ENCODE results near the gene CCDC126.
"Not testable (repeated sequence)": the region's sequence is repeated elsewhere in the genome, so short reads cannot be mapped to it uniquely, and the experiment has no call there.

The CCDC126 gene, protein sequence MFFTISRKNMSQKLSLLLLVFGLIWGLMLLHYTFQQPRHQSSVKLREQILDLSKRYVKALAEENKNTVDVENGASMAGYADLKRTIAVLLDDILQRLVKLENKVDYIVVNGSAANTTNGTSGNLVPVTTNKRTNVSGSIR

DNA sequence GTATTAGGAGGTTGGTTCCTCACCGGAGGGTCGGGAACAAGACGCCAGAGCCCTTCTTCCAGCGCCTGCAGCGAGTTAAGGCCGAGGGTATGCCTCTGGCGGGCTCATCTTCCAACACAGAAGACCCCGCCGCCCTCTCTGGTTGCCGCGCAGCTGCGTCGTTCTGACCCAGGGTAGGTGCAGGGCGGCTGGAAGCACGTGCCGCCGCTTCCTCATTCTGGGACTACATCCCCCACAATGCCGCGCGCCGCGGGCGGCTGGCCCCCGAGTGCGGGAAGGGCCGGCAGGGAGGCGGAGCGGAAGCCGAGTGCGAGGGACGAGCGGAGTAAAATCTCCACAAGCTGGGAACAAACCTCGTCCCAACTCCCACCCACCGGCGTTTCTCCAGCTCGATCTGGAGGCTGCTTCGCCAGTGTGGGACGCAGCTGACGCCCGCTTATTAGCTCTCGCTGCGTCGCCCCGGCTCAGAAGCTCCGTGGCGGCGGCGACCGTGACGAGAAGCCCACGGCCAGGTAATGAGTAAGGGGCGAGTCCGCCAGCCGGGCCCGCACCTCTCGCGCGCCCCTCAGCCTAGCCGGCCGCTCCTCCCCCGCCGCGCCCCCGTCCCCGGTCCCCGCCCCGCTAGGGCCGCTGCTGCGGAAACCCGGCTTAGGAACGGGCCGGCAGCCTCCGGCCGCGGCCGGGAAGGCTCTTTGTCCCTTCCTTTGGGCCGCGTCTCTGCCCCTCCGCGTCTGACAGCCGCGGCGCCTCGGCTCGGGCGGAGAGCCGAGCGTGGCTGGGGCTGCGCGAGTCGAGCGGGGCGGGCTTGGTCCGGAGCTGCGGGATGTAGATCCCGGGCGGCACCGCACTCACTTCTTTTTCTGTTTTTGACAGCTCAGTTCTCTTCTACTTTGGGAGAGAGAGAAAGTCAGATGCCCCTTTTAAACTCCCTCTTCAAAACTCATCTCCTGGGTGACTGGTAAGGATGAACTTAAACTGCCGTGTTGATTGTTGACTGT is at the start of gene CCDC126:
Gene CCDC126 (plus strand): TSS at position 289 of the 998 bp plus-strand sequence. CDS start 13,934 bp downstream, outside the sequence.
- Mint-ChIP-seq H3K27me3 (no peaks in the 10 kb centered on the region), H3K36me3 (ENCODE audit: low read depth) (peaks cover 8% of the 10 kb centered on the region), H3K4me3 (peak within 1 kb of the TSS; percentile 80), H3K4me1 (ENCODE audit: low read depth) (peaks cover 66% of the 10 kb centered on the region), H3K27ac (peak within 1 kb of the TSS; percentile 85), H3K9me3 (peaks cover 7% of the 10 kb centered on the region)
- DNase-seq, result peak; percentile 90

DNA sequence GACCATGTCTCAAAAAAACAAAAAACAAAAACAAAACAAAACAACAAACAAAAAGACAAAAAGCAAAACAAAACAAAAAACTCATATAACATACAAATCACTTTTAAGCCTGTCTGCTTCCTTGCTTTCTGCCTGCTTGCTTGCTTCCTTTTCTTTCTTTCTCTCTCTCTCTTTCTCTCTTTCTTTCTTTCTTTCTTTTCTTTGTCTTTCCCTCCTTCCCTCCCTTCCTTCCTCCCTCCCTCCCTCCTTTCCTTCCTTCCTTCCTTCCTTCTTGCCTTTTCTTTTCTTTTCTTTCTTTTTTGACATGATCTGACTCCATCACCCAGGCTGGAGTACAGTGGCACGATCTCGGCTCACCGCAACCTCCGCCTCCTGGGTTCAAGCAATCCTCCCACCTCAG is 49.5 kb upstream of the CCDC126 start:
- Mint-ChIP-seq H3K9me3 (no peaks in the 10 kb centered on the region), H3K36me3 (ENCODE audit: low read depth) (no peaks in the 10 kb centered on the region), H3K4me1 (ENCODE audit: low read depth) (peaks cover 9% of the 10 kb centered on the region), H3K27me3 (no peaks in the 10 kb centered on the region), H3K27ac (no peak overlapping the region), H3K4me3 (no peak overlapping the region)
- no peak for DNase-seq

DNA sequence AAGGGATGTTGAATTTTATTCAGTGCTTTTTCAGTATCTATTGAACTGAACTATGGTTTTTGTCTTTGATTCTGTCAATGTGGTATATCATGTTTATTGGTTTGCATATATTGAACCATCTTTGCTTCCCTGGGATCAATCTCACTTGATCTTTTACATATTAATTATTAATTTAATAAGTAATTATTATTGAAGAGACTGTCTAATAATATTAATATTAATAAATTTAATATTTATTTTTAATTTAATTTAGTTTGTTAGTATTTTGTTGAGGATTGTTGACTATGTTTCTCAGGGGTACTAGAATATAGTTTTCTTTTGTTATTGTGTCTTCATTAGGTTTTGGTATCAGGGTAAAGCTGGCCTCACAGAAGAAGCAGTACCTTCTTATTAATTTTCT is 38.9 kb upstream of the CCDC126 start:
- no peak overlapping the region for H3K4me3 Mint-ChIP-seq
- no peaks in the 10 kb centered on the region for H3K9me3 Mint-ChIP-seq
- H3K27ac Mint-ChIP-seq, result no peak overlapping the region
- no peaks in the 10 kb centered on the region for H3K36me3 Mint-ChIP-seq (ENCODE audit: low read depth)
- peaks cover 2% of the 10 kb centered on the region for H3K27me3 Mint-ChIP-seq
- no peaks in the 10 kb centered on the region for H3K4me1 Mint-ChIP-seq (ENCODE audit: low read depth)
- no peak for DNase-seq

DNA sequence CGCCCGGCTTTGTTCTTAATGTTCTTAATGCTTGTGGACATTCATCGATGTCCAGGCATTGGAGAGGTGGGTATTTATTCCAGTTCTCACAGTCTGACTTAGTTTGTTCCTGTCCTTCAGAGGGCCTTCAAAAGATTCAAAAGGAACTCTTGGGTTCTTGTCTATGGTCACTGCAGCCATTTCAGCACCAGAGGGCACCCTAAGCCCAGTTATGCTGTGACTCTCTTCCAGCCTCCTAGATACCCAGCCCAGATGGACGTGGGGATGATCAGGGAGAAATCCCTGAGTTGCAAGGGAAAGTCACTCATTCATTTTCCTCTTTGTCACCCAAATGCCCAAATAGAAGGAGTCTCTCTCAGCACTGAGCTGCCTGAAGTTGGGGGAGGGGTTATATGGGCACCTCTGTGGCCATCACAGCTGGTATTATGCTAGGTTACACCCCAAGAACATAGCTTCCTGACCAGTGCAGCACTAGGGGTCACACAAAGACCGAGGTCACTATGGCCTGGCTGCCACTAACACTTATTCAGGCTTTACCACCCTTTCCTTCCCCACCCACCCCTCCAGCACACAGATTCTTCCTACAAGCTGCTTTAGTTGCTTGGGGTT is 26.5 kb upstream of the CCDC126 start:
- Mint-ChIP-seq H3K36me3 (ENCODE audit: low read depth) (no peaks in the 10 kb centered on the region), H3K9me3 (no peaks in the 10 kb centered on the region), H3K4me1 (ENCODE audit: low read depth) (peaks cover 3% of the 10 kb centered on the region), H3K27me3 (peaks cover 18% of the 10 kb centered on the region), H3K4me3 (no peak overlapping the region), H3K27ac (no peak overlapping the region)
- peak; percentile 79 for DNase-seq

DNA sequence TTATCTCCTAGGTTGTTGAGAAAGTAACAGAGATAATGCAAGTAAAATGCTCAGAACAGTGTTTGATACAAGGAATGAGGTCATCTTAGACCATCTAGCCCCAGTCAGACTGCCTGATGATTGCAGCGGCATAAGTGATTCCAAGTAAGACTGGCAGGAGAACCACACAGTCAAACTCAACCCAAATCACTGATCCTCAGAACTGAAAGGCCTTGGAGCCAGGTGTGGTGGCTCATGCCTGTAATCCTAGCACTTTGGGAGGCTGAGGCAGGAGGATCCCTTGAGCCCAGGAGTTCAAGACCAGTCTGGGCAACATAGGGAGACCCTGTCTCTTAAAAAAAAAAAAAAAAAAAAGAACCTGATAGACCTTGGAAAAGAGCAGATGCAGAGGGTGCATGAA is 15.2 kb upstream of the CCDC126 start:
- not testable (repeated sequence) for H3K27ac Mint-ChIP-seq; H3K36me3 Mint-ChIP-seq (ENCODE audit: low read depth); H3K27me3 Mint-ChIP-seq; H3K9me3 Mint-ChIP-seq; H3K4me3 Mint-ChIP-seq; H3K4me1 Mint-ChIP-seq (ENCODE audit: low read depth); DNase-seq

DNA sequence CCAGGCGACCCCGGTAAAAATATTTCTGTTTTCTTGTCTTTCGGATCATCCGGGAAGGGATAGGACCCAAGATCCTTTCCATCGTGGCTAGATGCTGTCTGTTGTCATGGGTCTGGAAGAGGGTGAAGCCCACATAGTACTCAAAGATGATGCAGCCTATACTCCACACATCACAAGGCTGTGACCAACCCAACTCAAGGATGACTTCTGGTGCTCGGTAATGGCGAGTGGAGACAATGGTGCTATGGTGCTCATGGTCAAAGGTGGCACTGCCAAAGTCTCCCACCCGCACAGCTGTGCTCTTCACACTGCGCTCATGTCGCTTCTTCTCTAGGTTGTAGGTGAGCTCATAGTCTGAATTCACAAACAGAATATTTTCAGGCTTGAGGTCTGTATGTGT is 11.9 kb upstream of the CCDC126 start:
- H3K27ac Mint-ChIP-seq, DNase-seq: not testable (repeated sequence)

DNA sequence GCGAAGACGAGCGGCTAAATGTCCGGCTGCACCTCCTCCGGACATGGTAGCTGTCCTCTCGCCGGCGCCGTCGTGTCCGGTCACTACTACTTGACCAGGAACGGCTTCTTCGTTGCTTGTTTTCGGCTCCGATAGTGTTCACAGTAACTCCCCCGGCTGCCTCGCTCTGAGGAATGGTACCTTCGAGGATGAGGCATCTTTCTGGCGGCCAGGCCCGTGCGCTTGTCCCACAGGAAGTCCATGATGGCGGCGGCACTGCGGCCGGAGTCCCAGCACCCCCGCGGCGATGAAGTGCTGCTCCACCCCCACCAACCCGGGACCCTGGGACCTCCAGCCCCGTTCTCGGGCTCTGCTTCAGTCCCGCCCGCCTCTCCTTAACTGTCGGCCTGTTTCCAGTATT is 11.0 kb upstream of the CCDC126 start:
- H3K4me3 Mint-ChIP-seq, result no peak overlapping the region
- H3K36me3 Mint-ChIP-seq (ENCODE audit: low read depth), result no peaks in the 10 kb centered on the region
- H3K27me3 Mint-ChIP-seq, result no peaks in the 10 kb centered on the region
- H3K27ac Mint-ChIP-seq, result no peak overlapping the region
- H3K4me1 Mint-ChIP-seq (ENCODE audit: low read depth), result no peaks in the 10 kb centered on the region
- DNase-seq, result no peak
- H3K9me3 Mint-ChIP-seq, result no peaks in the 10 kb centered on the region

More for the DNA sequence above, 11.9 kb upstream of the CCDC126 start:
- not testable (repeated sequence) for H3K4me3 Mint-ChIP-seq; H3K4me1 Mint-ChIP-seq (ENCODE audit: low read depth); H3K27me3 Mint-ChIP-seq; H3K9me3 Mint-ChIP-seq; H3K36me3 Mint-ChIP-seq (ENCODE audit: low read depth)

DNA sequence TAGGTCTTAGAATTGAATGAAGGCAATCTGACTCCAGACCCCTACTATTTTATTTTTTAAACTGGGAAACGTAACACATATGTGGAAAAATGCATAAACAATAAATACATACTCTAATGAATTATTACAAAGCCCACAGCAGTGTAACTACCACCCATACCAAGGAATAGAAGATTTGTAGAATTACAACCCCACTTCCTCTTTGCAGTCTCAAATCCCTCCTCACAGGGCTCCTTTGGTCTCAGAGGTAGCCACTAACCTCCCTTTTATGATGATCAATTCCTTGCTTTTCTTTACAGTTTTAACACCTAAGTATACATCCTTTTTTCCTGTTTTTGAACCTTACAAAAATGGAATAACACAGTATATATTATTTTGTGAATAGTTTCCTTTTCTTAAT is 6.7 kb upstream of the CCDC126 start:
- Mint-ChIP-seq H3K4me3 (no peak overlapping the region), H3K4me1 (ENCODE audit: low read depth) (peaks cover 27% of the 10 kb centered on the region), H3K9me3 (peaks cover 1% of the 10 kb centered on the region), H3K27me3 (no peaks in the 10 kb centered on the region), H3K36me3 (ENCODE audit: low read depth) (no peaks in the 10 kb centered on the region), H3K27ac (no peak overlapping the region)
- no peak for DNase-seq

DNA sequence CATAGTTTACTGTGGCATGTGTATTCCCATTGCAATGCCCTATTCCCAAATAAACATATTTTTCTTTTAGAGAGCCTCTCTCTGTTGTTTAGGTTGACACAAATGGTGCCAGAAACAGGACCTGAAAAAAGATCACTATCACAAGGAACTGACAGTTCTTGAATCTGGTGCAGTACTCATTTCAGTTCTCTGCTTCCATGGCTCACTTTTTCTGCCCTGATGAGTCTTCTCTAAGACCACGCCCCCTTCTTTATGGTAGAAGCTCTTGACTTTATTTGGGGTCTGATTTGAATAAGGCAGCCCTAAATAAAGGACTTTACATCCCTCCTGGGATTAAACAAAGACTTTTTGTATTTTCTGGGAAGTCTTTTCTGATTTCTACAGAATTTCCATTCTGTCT is 3.5 kb upstream of the CCDC126 start:
- Mint-ChIP-seq H3K27me3 (no peaks in the 10 kb centered on the region), H3K36me3 (ENCODE audit: low read depth) (peaks cover 3% of the 10 kb centered on the region), H3K9me3 (peaks cover 7% of the 10 kb centered on the region), H3K4me3 (peak overlapping the region; percentile 10), H3K27ac (peak overlapping the region; percentile 85), H3K4me1 (ENCODE audit: low read depth) (peaks cover 47% of the 10 kb centered on the region)
- no peak for DNase-seq

DNA sequence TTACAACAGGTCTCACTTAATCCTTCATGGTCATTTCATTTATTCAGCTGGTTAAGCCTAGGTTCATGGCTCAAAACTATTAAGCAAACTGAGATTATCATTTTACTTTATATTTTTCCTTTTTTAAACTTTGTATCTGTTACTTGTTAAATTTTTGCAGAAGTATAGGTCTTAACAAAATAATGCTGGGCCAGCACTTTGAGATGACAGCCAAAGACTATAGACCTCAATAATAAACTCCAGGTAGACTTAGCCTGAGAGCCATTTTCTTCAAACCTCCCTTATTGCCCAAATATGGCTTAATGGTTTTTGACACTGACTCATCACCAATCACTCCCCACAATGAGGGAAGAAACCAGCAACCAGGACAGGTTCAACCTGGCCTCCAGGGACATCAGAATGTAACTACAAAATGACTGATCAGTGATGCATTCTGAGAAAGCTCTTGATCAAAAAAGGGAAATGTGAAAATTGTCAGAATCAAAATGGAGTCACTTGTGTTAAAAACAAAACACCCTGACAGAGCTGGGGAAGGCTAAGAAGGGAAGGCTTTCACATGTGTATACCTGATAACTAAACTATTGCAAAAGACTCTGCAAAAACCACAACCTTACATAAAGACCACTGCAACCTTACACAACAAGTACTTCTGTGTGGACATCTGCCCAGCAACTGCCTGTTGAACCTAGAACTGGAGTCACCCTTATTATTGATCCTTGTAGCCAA is 2.1 kb upstream of the CCDC126 start:
- H3K4me3 Mint-ChIP-seq, result peak overlapping the region; percentile 24
- peak overlapping the region; percentile 85 for H3K27ac Mint-ChIP-seq
- no peak for DNase-seq
- peaks cover 55% of the 10 kb centered on the region for H3K4me1 Mint-ChIP-seq (ENCODE audit: low read depth)
- peaks cover 3% of the 10 kb centered on the region for H3K36me3 Mint-ChIP-seq (ENCODE audit: low read depth)
- H3K27me3 Mint-ChIP-seq, result no peaks in the 10 kb centered on the region
- H3K9me3 Mint-ChIP-seq, result peaks cover 7% of the 10 kb centered on the region

DNA sequence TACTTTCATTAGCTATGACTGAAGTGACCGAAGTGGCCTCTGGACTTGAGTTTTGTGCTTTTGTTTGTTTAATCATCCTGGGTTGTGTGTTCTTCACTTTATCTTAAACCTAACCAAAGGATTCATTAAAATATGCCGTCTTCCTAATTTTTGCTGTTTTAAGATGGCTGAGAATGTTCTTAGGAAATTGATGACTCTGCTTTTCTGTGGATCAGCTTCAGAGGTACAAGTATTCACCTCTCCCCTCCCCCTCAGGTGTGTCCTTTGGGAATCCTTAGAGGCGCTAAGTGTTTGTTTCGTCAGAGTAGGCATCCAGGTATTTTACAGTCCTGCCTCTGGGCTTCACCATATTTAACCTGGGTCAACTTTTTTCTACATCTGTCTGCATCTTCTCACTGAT is 1.1 kb downstream of the CCDC126 start:
- Mint-ChIP-seq H3K4me1 (ENCODE audit: low read depth) (peaks cover 68% of the 10 kb centered on the region), H3K27me3 (no peaks in the 10 kb centered on the region), H3K36me3 (ENCODE audit: low read depth) (peaks cover 13% of the 10 kb centered on the region)

DNA sequence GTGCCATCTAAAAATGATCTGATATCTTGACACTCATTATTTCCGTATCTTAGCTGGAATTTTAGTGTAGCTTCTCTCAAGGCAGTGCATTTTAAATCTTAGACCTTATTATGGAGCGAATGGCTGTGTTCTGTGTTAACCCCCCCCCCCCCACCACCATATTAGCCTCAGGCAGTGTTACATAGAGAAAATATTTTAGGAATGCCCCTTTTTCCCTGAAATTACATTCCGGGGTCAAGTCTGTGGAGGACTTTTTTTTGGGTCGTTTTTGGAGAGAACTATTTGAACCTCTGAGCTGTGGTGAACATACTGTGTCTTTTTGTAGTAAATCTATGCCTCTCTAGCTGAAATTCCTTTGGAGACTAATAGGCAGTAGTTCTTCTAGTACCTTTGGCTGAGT is 3.1 kb downstream of the CCDC126 start:
- peaks cover 19% of the 10 kb centered on the region for H3K36me3 Mint-ChIP-seq (ENCODE audit: low read depth)
- no peak overlapping the region for H3K27ac Mint-ChIP-seq
- H3K4me1 Mint-ChIP-seq (ENCODE audit: low read depth), result peaks cover 54% of the 10 kb centered on the region
- no peaks in the 10 kb centered on the region for H3K27me3 Mint-ChIP-seq
- peaks cover 6% of the 10 kb centered on the region for H3K9me3 Mint-ChIP-seq
- no peak overlapping the region for H3K4me3 Mint-ChIP-seq
- DNase-seq, result no peak

More for the DNA sequence above, 1.1 kb downstream of the CCDC126 start:
- Mint-ChIP-seq H3K9me3 (peaks cover 7% of the 10 kb centered on the region), H3K4me3 (peak overlapping the region; percentile 80), H3K27ac (peak overlapping the region; percentile 77)
- no peak for DNase-seq

DNA sequence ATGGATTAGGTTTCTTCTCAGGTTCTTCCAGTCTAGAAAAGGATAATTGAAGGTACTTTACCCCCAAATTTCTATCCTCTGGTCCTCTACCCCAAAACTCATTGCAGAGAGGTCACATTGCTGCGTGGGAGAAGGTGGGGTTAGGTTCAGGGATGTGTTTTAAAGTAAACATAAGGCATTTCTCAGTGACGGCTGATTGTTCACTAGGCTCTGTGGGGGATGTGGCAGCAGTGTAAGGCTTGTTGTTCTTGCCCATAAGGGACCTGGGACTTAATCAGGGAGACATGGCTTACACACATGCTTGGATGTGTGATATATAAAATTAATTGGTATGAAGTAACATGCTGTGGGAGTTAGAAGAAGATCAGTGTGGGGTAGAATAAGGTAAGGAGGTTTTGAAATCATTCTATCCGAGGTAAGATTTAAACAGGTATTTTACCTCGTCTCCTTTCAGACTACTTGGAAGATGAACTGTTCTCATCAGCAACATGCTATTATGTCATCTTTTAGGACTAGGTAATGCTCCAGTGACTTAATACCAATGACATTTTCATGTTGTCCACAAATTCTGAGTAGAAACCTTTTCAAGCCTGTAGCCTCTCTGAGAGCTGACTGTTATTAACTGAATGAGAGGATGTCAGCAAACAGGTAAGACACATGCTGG is 6.6 kb downstream of the CCDC126 start:
- no peak for DNase-seq
- no peak overlapping the region for H3K4me3 Mint-ChIP-seq
- H3K9me3 Mint-ChIP-seq, result no peaks in the 10 kb centered on the region
- peaks cover 33% of the 10 kb centered on the region for H3K4me1 Mint-ChIP-seq (ENCODE audit: low read depth)
- no peak overlapping the region for H3K27ac Mint-ChIP-seq
- no peaks in the 10 kb centered on the region for H3K27me3 Mint-ChIP-seq
- H3K36me3 Mint-ChIP-seq (ENCODE audit: low read depth), result peaks cover 26% of the 10 kb centered on the region

DNA sequence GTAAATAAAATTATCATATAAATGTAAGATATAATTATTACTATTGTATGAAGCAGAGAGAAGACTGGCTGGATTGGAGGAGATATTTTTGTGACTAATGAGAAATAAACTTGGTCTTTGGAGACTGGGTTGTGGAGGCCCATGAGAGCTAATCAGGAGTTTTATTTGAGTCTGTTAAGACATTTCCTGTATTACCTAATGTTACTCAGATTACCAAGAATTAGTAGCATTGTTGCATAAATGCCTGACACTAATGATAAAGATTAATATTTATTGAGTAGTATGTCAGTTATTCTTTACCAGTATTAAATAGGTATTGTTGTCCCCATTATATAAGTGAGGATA is 7.1 kb downstream of the CCDC126 start:
- H3K36me3 Mint-ChIP-seq (ENCODE audit: low read depth), result peaks cover 26% of the 10 kb centered on the region
- no peak overlapping the region for H3K4me3 Mint-ChIP-seq
- peaks cover 28% of the 10 kb centered on the region for H3K4me1 Mint-ChIP-seq (ENCODE audit: low read depth)
- no peaks in the 10 kb centered on the region for H3K9me3 Mint-ChIP-seq
- DNase-seq, result no peak
- H3K27ac Mint-ChIP-seq, result no peak overlapping the region
- H3K27me3 Mint-ChIP-seq, result no peaks in the 10 kb centered on the region

Measured in activated T-cell treated with anti-CD3 and anti-CD28 coated beads, Interleukin-2, amount 50 U/mL, for 24 hours (primary cell).